DND-41 (cell line): Measurements from ENCODE around the gene MAFB.

Source experiments
- ATAC-seq: fragments of 200-7000 bp; cut with Tn5 transposase; 3 replicates; pipeline ENCODE4 v1.9.1; 2021; ENCODE audit warnings: low read depth; ENCODE audit not compliant: insufficient read depth
- DNase-seq: peaks from one replicate; pipeline ENCODE4 v3.0.0-alpha.2; 2020
- H2AFZ ChIP-seq: 2 replicates; pipeline ENCODE4 v1.6.0; 2012; ENCODE audit warnings: low read depth, low read length
- H3K27ac ChIP-seq: 2 replicates; pipeline ENCODE4 v1.5.1; 2012; ENCODE audit warnings: low read length, inconsistent platforms
- H3K27me3 ChIP-seq: fragments of 200-600 bp; sonication (generic); 2 replicates; pipeline ENCODE4 v1.6.0; 2012; ENCODE audit warnings: low read length, mild to moderate bottlenecking, inconsistent platforms; ENCODE audit not compliant: insufficient read depth, poor library complexity
- H3K36me3 ChIP-seq: 2 replicates; pipeline ENCODE4 v1.5.1; 2012; ENCODE audit warnings: low read length, inconsistent platforms; ENCODE audit not compliant: insufficient read depth
- H3K4me1 ChIP-seq: 2 replicates; pipeline ENCODE4 v1.5.1; 2012; ENCODE audit warnings: mild to moderate bottlenecking, low read length; ENCODE audit not compliant: insufficient read depth
- H3K4me2 ChIP-seq: 2 replicates; pipeline ENCODE4 v1.6.0; 2012; ENCODE audit warnings: mild to moderate bottlenecking, moderate library complexity, low read length, inconsistent platforms; ENCODE audit not compliant: insufficient read depth
- H3K4me3 ChIP-seq, 2 experiments: fragments of 200-600 bp in 1 of 2; shearing (Covaris generic) in 1 of 2; 2 replicates each; pipeline ENCODE4 v1.5.1; 2012 to 2016; ENCODE audit warnings: inconsistent platforms in 2 of 2, low read length in 2 of 2, mild to moderate bottlenecking in 2 of 2, low read depth in 1 of 2, moderate library complexity in 1 of 2
- H3K79me2 ChIP-seq: 2 replicates; pipeline ENCODE4 v1.6.0; 2012; ENCODE audit warnings: low read length, inconsistent platforms; ENCODE audit not compliant: insufficient read depth
- H3K9ac ChIP-seq: 2 replicates; pipeline ENCODE4 v1.6.0; 2012; ENCODE audit warnings: low read depth, mild to moderate bottlenecking, inconsistent platforms, low read length, moderate library complexity
- H3K9me3 ChIP-seq: 2 replicates; pipeline ENCODE4 v1.5.1; 2012; ENCODE audit warnings: low read length, moderate library complexity, mild to moderate bottlenecking, inconsistent platforms; ENCODE audit not compliant: insufficient read depth, severe bottlenecking
- H4K20me1 ChIP-seq: 2 replicates; pipeline ENCODE4 v1.6.0; 2012; ENCODE audit warnings: low read length; ENCODE audit not compliant: insufficient read depth
- CTCF ChIP-seq: IDR thresholded peaks from 2 replicates; pipeline ENCODE4 v1.5.1; 2012; ENCODE audit warnings: borderline replicate concordance, low read length, moderate library complexity, mild to moderate bottlenecking; ENCODE audit not compliant: poor library complexity, severe bottlenecking; ENCODE audit errors: extremely low read depth
- EZH2 ChIP-seq: IDR thresholded peaks from 3 replicates; pipeline ENCODE4 v1.6.1; 2012; ENCODE audit warnings: borderline replicate concordance, low read depth, mild to moderate bottlenecking, moderate library complexity, low read length, inconsistent platforms; ENCODE audit not compliant: severe bottlenecking

The MAFB gene

GRCh38 chr20:40648210-40649072 lies 40.6 kb downstream of the MAFB start:
- H3K79me2 ChIP-seq: no peaks in the 10 kb centered on the region
- no peaks in the 10 kb centered on the region for H3K27me3 ChIP-seq
- no peak overlapping the region for H3K4me3 ChIP-seq
- H3K36me3 ChIP-seq: no peaks in the 10 kb centered on the region
- no peaks in the 10 kb centered on the region for H3K4me1 ChIP-seq
- no peaks in the 10 kb centered on the region for H3K9me3 ChIP-seq
- H2AFZ ChIP-seq: no peak overlapping the region
- no peak overlapping the region for H3K9ac ChIP-seq
- TF ChIP-seq EZH2: no peak
- no peak for TF ChIP-seq CTCF
- DNase-seq (no peak), ATAC-seq (no peak)
- H3K4me2 ChIP-seq: no peak overlapping the region
- no peak overlapping the region for H3K27ac ChIP-seq
- no peaks in the 10 kb centered on the region for H4K20me1 ChIP-seq

GRCh38 chr20:40646813-40647212 lies 42.2 kb downstream of the MAFB start:
- H3K36me3 ChIP-seq: no peaks in the 10 kb centered on the region
- ATAC-seq (no peak), DNase-seq (no peak)
- H3K9me3 ChIP-seq: no peaks in the 10 kb centered on the region
- H3K4me3 ChIP-seq: no peak overlapping the region
- no peaks in the 10 kb centered on the region for H4K20me1 ChIP-seq
- TF ChIP-seq CTCF: no peak
- TF ChIP-seq EZH2: no peak
- H3K4me2 ChIP-seq: no peak overlapping the region
- H3K9ac ChIP-seq: no peak overlapping the region
- no peaks in the 10 kb centered on the region for H3K79me2 ChIP-seq
- H3K27me3 ChIP-seq: no peaks in the 10 kb centered on the region
- H2AFZ ChIP-seq: no peak overlapping the region
- no peaks in the 10 kb centered on the region for H3K4me1 ChIP-seq
- no peak overlapping the region for H3K27ac ChIP-seq

- Histone ChIP-seq H3K27me3 (no peaks in the 10 kb centered on the region), H4K20me1 (no peaks in the 10 kb centered on the region), H3K9me3 (no peaks in the 10 kb centered on the region), H3K9ac (no peak overlapping the region), H3K4me1 (no peaks in the 10 kb centered on the region), H3K4me2 (no peak overlapping the region), H3K4me3 (no peak overlapping the region), H3K79me2 (no peaks in the 10 kb centered on the region), H3K27ac (no peak overlapping the region), H3K36me3 (no peaks in the 10 kb centered on the region), H2AFZ (no peak overlapping the region)
- TF ChIP-seq CTCF: no peak
- no peak for TF ChIP-seq EZH2
- DNase-seq (no peak), ATAC-seq (no peak)
Measured at GRCh38 chr20:40646361-40646760, 42.7 kb downstream of the MAFB start.
